Neural cell (in vitro differentiated cells): ENCODE data around the gene SCLY. TPM values are rescaled to one million over a fixed set of nuclear protein-coding genes. Genes with fewer than 3 reads are reported as not detected.

ENCODE experiments used
- H2AFZ ChIP-seq: fragments of 200-600, 300-800 bp; sonication (generic), shearing (Covaris generic); 2 replicates; pipeline ENCODE4 v1.6.0; 2014; ENCODE audit warnings: low read depth, mild to moderate bottlenecking, antibody characterized with exemption, low read length, moderate library complexity
- H3F3A ChIP-seq: fragments of 200-600 bp; shearing (Covaris generic); 2 replicates; pipeline ENCODE4 v1.6.1; 2016; ENCODE audit warnings: mild to moderate bottlenecking, moderate library complexity, mixed read lengths, antibody characterized with exemption, low read length; ENCODE audit not compliant: insufficient read depth, poor library complexity, severe bottlenecking
- H3K27ac ChIP-seq: fragments of 200-600, 300-800 bp; sonication (generic), shearing (Covaris generic); 2 replicates; pipeline ENCODE4 v1.5.1; 2014; ENCODE audit warnings: mild to moderate bottlenecking, low read length, moderate library complexity
- H3K27me3 ChIP-seq: fragments of 300-800, 200-600 bp; sonication (generic), shearing (Covaris generic); 2 replicates; pipeline ENCODE4 v1.6.0; 2014; ENCODE audit warnings: mild to moderate bottlenecking, low read depth, low read length, moderate library complexity; ENCODE audit not compliant: insufficient read depth
- H3K36me3 ChIP-seq: fragments of 300-800, 200-600 bp; sonication (generic), shearing (Covaris generic); 2 replicates; pipeline ENCODE4 v1.5.1; 2014; ENCODE audit warnings: mild to moderate bottlenecking, antibody characterized with exemption, low read length, moderate library complexity; ENCODE audit not compliant: insufficient read depth
- H3K4me2 ChIP-seq: fragments of 300-800, 200-600 bp; sonication (generic), shearing (Covaris generic); 2 replicates; pipeline ENCODE4 v1.6.0; 2014; ENCODE audit warnings: mild to moderate bottlenecking, low read length
- H3K4me3 ChIP-seq: fragments of 300-800, 200-600 bp; sonication (generic), shearing (Covaris generic); 2 replicates; pipeline ENCODE4 v1.5.1; 2014; ENCODE audit warnings: mild to moderate bottlenecking, low read length, moderate library complexity
- H3K79me2 ChIP-seq: fragments of 200-600 bp; shearing (Covaris generic); replicated peaks from 2 replicates; pipeline ENCODE4 v1.6.0; 2014; ENCODE audit warnings: mild to moderate bottlenecking, low read length, moderate library complexity; ENCODE audit not compliant: insufficient read depth
- H3K9ac ChIP-seq: fragments of 300-800, 200-600 bp; sonication (generic), shearing (Covaris generic); 2 replicates; pipeline ENCODE4 v1.6.1; 2016; ENCODE audit warnings: mild to moderate bottlenecking, low read length, mixed read lengths
- H3K9me2 ChIP-seq: fragments of 200-600 bp; shearing (Covaris generic); 2 replicates; pipeline ENCODE4 v1.6.1; 2016; ENCODE audit warnings: mild to moderate bottlenecking, low read length, mixed read lengths; ENCODE audit not compliant: insufficient read depth
- H3K9me3 ChIP-seq: fragments of 200-600, 300-800 bp; sonication (generic), shearing (Covaris generic); 2 replicates; pipeline ENCODE4 v1.6.1; 2016; ENCODE audit warnings: mild to moderate bottlenecking, mixed run types, low read length, moderate library complexity, mixed read lengths
- H4K20me1 ChIP-seq: fragments of 200-600 bp; shearing (Covaris generic); 2 replicates; pipeline ENCODE4 v1.6.1; 2016; ENCODE audit warnings: mild to moderate bottlenecking, mixed run types; ENCODE audit not compliant: insufficient read depth
- CTCF ChIP-seq: fragments of 450-650 bp; IDR thresholded peaks from 2 replicates; pipeline ENCODE4 v1.5.1; 2014; ENCODE audit warnings: antibody characterized with exemption, mild to moderate bottlenecking, moderate library complexity; ENCODE audit not compliant: poor library complexity, severe bottlenecking
- EP300 ChIP-seq: fragments of 450-650 bp; conservative IDR thresholded peaks from 2 replicates; pipeline ENCODE4 v1.6.1; 2014; ENCODE audit warnings: antibody characterized with exemption, mild to moderate bottlenecking, moderate library complexity; ENCODE audit not compliant: poor library complexity, severe bottlenecking
- EZH2 ChIP-seq: fragments of 200-600, 300-800 bp; shearing (Covaris generic), sonication (generic); IDR thresholded peaks from 2 replicates; pipeline ENCODE4 v1.6.1; 2014; ENCODE audit warnings: antibody characterized with exemption, low read length, borderline replicate concordance, mild to moderate bottlenecking; ENCODE audit not compliant: insufficient read depth, poor library complexity, severe bottlenecking
- MXI1 ChIP-seq: fragments of 450-650 bp; conservative IDR thresholded peaks from 2 replicates; pipeline ENCODE4 v1.6.1; 2014; ENCODE audit warnings: antibody characterized with exemption, mild to moderate bottlenecking; ENCODE audit not compliant: poor library complexity, severe bottlenecking
- POLR2AphosphoS5 ChIP-seq: IDR thresholded peaks from 2 replicates; pipeline ENCODE4 v1.6.1; 2012
- RAD21 ChIP-seq: fragments of 450-650 bp; conservative IDR thresholded peaks from 2 replicates; pipeline ENCODE4 v1.6.1; 2014; ENCODE audit warnings: antibody characterized with exemption, mild to moderate bottlenecking, moderate library complexity
- REST ChIP-seq: IDR thresholded peaks from 2 replicates; pipeline ENCODE4 v1.6.1; 2012; ENCODE audit warnings: borderline replicate concordance
- SMC3 ChIP-seq: fragments of 450-650 bp; conservative IDR thresholded peaks from 2 replicates; pipeline ENCODE4 v1.6.1; 2014; ENCODE audit warnings: antibody characterized with exemption, mild to moderate bottlenecking, moderate library complexity; ENCODE audit not compliant: poor library complexity
- TAF1 ChIP-seq: IDR thresholded peaks from 2 replicates; pipeline ENCODE4 v1.6.1; 2012; ENCODE audit warnings: low read depth
- polyA plus RNA-seq: library from polyadenylated mRNA; depleted of rRNA; stranded (reverse); fragments of >200 nt; gene quantifications from 2 replicates; pipeline ENCODE4 v1.2.3, GENCODE V29; 2014

SCLY gene
- polyA plus RNA-seq, 1 donor from 2014 or later = 15.9 TPM

GRCh38 chr2:238082827-238083226, 22.0 kb downstream of the SCLY start:
- no peak for TF ChIP-seq MXI1
- no peak for TF ChIP-seq POLR2AphosphoS5
- no peak for TF ChIP-seq REST
- no peak for TF ChIP-seq SMC3
- TF ChIP-seq RAD21 = no peak
- TF ChIP-seq CTCF = no peak
- no peak for TF ChIP-seq EP300
- TF ChIP-seq EZH2 = no peak
- TF ChIP-seq TAF1 = no peak
- no peak overlapping the region for H3K4me3 ChIP-seq
- no peaks in the 10 kb centered on the region for H4K20me1 ChIP-seq
- no peaks in the 10 kb centered on the region for H3F3A ChIP-seq
- H3K9ac ChIP-seq = no peak overlapping the region
- no peak overlapping the region for H3K4me2 ChIP-seq
- H3K27ac ChIP-seq = no peak overlapping the region
- H3K79me2 ChIP-seq = no peaks in the 10 kb centered on the region
- no peaks in the 10 kb centered on the region for H3K36me3 ChIP-seq
- no peaks in the 10 kb centered on the region for H3K9me3 ChIP-seq
- no peak overlapping the region for H2AFZ ChIP-seq
- no peaks in the 10 kb centered on the region for H3K27me3 ChIP-seq
- H3K9me2 ChIP-seq = no peaks in the 10 kb centered on the region

GRCh38 chr2:238083919-238084318, 23.1 kb downstream of the SCLY start:
- no peaks in the 10 kb centered on the region for H3K27me3 ChIP-seq
- no peaks in the 10 kb centered on the region for H4K20me1 ChIP-seq
- no peaks in the 10 kb centered on the region for H3K9me3 ChIP-seq
- no peak overlapping the region for H3K9ac ChIP-seq
- H3K27ac ChIP-seq = no peak overlapping the region
- H2AFZ ChIP-seq = no peak overlapping the region
- TF ChIP-seq EZH2 (no peak), CTCF (no peak), EP300 (no peak), POLR2AphosphoS5 (no peak), REST (no peak), RAD21 (no peak)
- H3K36me3 ChIP-seq = no peaks in the 10 kb centered on the region
- H3K4me2 ChIP-seq = no peak overlapping the region
- H3K79me2 ChIP-seq = no peaks in the 10 kb centered on the region
- H3K9me2 ChIP-seq = no peaks in the 10 kb centered on the region
- H3K4me3 ChIP-seq = no peak overlapping the region
- H3F3A ChIP-seq = no peaks in the 10 kb centered on the region
